NCI-H1694 (cell line): Measurements from ENCODE around the gene NREP.

Source experiments
- DNase-seq: peaks from one replicate; lab custom pipeline; 2025; lab: John Stamatoyannopoulos, UW

NREP gene

DNA sequence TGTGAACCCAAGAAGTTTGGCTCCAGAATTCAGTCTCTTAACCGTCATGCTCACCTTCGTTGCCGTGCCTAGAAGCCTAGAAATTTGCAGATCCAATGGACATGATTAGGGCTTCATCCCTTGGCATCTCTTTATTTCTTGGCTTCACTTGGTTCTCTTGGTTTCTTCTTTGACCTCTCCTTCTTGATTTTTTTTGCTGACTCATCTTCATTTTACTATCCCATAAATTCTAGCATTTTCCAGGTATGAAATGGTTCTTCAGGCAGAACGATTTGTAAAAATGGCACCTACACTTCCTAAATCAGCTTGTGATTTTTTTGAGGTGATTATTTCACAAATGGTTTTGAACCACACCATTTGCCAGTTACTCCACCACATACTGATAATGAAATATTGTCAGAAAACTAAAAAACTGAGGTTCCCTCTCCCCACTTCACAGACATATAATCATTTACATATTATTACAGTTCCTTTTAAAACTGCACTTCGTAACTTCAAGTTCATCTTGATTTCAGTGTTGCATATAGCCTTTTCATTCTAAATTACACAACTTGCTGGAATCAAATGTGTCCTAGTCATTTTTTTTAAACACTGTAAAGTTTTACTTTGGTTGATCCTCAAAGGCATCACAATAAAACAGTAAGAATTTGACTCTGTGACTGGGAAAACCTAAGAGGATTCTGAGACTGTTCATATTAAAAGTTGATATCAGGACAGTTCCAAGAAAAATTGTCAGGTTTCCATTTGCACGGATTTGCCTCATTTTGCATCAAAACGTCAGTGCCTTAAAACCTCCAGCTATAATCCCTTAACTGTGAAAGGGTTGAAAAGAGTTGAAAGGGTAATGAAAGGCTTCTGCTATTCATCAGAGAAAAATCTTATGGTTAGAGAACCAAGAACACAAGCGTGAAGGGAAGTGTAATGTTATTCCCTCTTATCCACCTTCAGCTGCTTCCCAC is 8.9 kb upstream of the NREP start:
- DNase-seq, result no peak

DNA sequence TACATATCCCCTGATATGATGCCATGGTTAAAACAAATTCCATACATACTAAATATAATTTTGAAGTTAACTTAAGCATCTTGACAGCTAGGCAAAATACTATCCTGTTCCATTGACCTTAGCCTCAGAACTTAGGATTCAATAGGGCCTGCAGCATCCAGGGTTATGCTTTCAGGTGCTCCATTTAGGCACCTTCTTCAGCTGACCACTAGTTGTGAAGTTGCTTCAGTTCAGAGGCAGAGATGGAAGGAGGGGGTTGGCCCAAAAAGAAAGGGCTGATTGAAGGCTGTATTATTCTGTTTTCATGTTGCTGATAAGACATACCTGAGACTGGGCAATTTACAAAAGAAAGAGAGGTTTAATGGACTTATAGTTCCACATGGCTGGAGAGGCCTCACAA is 7.0 kb upstream of the NREP start:
- DNase-seq, result no peak

DNA sequence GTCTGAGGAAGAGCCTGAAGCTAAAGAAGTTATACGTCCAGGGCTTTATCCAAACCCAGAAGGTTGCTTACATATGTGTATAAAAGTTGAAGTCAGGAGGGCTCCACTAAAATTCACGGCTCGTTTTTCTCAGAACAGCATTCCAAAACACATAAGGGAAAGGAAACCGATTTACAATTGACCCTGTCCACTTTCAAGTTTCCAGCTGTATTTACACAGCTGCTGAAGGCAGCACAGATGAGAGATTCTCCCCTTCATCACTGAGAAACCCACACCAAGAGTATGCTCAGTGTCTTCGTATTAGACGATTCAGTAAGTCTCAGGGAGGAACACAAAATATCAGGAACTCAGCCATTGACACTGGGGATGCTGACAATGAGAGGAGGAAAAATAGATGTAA is 5.9 kb upstream of the NREP start:
- DNase-seq, result no peak

DNA sequence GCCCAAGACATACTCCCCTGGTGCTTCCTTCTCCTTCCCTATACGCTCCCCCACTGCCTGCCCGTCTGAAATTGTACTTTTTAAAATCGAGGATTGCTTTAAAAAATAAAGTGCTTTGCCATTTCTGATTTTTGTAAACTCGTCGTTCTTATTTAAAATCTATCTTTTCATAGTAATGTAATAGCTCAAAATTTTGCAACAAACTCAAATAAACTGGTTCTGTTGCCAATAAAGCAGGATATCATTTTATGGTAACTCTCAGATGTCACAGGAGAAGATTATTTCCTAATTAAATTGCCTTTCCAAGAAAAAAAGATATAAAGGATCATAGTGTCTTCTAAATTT is 1.3 kb upstream of the NREP start:
- DNase-seq, result no peak

DNA sequence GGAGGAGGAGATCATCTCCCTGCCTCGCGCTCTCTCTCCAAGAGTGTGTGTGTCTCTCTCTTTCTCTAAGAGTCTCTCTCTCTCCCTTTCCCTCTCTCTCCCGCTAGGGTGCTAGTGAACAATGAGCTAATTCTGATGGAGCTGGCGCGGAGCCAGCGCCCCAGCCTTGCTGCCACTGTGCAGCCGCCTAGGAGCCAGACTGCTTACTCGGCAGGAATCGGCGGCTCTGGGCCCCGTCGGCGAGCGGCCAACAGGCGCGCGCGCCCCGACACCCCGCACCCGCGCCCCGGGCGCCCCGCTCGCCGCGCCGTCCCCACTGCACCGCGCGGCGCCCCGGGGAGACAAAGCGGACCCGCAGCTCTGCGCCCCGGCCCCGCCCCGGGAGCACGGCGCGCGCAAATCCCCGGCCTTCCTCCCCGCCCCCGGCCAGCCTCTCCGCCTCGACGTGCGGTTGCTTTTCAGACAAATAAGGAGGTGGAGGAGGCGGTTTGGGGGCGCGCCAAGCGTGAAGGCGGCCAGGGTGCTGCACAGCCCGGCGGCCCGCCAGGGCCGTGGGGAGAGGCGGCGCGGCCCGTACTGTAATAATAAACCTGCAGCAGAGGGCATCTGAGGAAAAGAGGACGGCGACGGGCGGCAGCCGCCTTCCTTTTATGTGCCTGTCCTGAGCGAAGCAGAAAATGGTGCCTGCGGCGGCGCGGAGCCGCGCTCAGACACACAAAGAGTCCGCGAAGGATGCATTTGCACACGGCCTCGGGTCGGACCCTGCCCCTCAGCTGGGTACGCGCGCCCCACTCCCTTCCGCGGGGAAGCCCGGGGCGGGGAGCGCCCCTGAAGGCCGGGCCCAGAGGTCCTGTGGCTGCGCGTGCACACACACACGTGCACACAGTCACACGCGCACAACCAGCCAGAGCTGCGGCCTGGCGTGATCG is 625 bp upstream of the NREP start:
- peak; percentile 87 for DNase-seq

DNA sequence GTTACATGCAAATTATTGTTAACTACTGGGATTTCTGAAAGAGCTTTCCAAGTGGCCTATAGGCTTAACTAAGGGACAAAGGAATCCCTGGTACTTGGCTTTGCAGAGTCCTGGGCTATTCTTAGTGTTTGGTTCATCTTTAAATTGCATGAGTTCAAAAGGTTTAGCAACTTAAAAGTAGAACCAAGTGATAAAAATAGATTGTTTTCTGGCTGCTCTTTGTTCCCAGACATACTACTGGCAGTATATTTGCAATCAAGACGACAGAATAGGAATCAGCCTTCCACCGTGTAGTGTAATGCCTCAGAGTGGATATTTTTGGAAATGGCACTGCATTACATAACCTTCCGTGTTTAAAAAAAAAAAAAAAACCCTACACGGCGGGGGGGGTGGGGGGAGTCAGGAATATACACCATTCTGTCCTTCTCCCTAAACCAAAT is 1.0 kb downstream of the NREP start:
- peak; percentile 47 for DNase-seq

DNA sequence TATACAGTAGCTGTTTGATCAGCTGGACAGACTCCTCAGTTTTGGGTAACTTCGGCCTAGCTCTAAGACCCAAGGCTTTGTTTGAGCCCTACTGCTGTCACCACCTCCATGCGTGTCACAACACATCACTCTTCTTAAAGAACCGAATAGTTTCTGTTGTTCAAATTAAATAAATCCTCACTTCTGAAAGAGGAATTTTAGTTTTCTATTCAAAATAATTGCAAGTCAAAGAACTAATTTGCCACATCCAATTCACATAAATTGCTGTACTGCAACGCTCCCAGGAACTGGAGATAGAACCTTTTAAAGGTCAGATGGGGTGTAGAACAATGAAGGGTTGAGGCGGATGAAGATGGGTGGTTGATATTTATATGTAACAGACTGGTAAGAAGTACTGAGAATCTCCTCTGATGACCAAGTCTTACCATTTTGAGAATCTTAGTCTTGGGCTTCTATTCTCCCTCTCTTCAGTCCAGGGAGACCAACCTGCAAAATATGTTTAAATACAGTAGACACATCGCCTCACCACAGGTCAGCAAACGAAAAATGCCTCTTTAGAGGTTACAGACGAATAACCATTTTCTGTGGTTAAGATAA is 1.6 kb downstream of the NREP start:
- DNase-seq, result no peak

DNA sequence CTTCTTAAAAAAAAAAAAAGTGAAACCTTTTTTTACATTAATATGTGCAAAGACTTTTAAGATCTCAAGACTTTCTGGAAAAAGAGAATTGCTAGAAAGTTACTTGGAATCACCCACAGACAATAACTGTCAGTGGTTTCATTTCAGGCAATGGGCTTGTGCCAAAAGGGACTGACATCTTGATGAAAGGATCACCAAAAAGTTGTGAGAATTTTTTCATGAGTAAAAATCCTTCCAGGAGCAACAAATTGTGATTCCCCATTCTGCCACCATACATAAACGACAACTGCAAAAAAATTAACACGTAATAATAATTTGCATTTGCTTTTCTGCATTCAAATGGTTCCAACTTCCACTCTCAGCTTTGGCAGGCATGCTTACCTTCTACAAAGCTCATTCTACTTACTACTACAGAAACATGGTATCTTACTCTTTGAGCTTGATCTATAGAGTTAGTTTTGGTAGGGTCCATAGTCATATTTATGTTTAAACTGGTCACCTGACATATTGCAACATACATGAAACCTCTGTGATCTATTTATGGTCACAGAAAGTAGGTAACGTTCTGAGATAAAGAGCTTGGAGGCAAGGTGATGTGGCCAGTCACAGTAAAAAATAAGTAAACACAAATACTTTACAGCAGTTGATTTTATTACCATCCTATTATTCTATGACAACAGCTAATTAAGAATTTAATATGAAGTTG is 3.0 kb downstream of the NREP start:
- DNase-seq, result no peak

DNA sequence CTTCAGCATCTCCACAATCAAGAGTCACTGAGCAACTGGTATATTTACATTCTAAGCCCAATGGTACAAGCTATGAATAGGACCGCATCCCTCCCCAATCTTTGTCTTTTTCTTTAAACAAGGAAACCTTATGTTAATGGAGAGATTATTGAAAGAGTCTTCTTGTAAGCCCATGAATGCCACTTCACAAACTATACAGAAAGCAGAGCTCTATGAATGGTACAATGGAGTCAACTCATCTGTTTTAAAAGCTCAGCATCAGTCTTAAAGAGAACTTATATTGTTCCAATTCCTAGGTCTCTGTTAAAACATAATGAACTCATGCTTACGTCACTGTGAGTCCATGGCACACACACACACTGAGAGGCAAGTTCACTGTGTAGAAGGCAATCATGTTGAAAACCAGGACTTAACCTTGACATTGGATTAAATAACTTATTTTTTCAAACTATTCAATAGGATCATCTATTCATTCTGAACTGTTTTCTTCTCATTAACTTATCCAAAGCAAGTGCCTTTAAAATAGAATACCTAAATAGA is 4.5 kb downstream of the NREP start:
- no peak for DNase-seq

DNA sequence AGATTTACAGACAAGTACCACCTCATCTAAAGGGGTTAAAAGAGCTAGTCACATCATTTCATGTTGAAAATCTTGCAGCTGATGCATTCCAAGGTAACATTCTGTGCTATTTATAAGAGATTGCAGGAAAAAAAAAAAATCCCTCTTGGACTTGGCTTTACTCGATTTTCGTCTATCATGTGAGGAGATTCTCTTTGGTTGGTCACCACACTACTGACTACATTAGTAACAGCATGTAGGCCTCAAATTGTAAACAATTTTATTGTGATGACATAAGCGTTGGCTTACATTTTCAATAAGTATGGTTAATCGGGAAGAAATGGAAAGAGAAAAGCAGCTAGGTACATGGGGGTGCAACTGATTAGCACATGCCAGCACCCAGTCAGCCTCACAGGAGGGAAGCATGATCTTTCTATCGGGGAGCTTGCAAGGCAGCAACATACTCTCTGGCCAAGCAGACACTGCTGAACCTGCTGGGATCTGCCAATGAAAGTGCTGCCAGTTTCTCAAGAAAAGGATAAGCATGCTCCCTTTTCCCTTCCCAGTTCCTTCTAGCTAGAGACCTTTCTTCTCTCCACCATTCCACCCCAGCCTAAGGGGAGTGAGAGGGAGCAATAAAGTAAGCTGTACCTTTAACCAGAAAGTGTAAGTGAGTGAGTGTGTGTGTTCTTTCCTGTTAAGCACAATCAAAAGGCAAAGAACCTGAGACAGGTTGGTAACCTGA is 7.5 kb downstream of the NREP start:
- no peak for DNase-seq

DNA sequence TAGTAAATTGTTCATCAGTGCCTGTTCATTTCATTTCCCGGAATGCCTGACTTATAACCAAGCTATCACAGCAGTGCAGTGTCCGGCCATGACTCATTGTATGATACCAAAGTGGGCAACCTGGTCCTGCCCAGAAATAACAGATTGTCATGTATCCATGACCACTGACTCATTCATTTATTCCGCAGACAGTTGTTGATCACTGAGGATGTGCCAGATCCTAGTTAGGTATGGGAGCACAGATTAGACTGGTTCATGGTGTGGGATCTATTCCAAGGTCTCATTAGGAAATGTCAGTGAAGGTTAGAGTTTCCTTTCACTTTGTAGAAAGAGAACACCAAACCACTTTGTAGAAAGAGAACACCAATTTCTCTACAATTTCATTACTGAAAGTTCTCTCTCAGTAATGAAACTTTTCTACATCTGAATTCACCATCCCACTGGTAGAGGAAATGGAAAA is 8.7 kb downstream of the NREP start:
- DNase-seq, result no peak

DNA sequence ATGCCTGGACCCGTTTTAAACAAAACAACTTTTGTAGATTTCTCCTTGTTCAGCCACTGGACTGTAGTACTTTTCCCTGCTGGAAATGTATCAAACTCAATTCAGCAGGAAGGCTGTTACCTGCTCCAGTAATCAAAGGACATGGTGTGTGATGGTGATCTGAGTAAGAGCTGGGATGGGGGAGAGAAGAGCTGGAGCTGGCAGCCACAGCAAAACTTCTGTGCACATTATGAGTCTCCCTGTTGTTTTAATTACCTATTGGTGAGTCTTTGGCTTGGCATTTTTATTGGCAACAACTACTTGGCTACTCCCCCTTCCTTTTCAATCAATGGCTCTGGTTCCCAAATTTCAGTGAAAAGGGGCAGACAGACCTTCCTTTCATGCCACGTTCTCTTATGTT is 9.7 kb downstream of the NREP start:
- no peak for DNase-seq

DNA sequence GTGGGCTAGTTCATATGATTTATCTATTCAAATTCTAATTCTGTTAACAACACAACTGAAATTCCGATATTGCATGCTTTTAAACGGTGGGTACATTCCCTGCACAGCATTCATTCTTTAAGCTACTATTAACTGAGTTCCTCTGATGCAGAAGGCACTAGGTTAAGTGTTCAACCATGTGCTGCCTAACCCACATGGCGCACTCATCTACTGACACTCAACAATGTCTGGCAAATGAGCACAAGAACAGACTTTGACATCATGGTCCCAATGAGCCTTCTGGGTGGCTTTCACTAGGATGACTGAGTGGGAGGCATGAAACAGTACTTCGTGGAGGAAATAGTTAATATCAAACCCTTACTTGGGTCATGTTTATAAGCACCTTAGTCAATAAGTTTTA is 10.2 kb downstream of the NREP start:
- DNase-seq, result no peak

DNA sequence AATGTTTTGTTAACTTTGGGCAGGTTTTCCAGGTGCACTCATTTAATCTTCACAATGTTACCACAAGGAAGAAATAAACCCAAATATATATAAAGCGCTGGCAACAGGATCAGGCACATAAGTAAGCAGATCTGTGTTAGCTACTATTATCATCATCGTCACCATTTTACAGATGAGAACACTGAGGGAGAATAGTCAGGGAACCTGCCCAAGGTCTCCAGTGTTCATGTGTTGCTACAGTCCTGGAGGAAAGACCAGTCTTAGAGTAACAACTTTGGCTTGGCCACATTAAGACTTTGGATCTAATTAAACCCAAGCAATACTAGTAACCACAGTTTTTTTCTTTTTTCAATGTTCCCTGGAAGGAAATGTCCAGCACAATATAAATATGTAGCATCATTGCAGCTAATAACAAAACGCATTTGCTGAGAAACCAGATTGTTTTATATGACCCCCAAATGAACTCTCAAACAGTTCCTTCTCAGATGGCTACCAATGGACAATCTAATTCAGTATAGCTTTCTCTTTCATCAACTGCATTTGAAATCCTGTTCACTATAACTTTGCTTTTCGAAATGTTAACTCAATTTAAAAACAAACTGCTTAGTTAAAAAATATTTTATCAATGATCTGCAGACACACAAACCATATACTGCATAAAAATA is 11.8 kb downstream of the NREP start:
- no peak for DNase-seq

DNA sequence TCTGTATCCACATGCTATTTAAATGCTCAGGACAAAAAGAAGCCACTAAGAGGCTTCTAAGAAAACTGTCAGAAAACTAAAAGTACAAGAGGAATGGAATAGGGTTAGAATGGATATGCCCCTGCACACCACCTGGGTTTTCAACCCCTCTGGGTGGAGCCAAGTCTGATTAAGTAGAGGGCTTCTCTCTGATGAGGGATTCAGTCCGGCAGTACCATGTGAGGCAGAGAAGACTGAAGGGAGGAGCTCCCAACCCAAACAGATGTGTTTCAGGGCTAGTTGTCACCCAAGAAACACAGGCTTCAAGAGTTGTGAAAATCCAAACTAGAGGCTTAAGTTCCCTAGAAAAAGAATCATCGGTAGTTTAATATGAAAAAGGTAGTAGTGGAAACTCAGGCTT is 12.5 kb downstream of the NREP start:
- DNase-seq, result no peak

DNA sequence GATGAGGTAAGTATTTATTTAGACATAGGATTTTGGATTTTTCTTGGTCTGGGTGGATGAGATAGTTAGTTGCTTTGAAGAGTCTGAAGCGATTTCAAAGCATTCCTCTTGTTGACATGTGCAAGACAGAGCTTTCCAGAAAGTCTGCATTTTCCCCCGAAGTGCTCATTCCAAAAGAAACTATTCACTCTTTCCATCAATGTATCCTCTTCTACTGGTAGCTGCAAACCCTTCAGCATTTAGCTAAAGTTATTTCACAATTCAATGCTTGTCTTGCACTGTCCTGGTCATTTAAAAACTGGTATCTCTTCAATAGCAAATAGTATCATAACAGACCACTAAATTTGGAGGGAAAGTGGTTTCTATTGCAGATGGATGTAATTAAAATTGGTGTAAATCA is 13.0 kb downstream of the NREP start:
- no peak for DNase-seq

DNA sequence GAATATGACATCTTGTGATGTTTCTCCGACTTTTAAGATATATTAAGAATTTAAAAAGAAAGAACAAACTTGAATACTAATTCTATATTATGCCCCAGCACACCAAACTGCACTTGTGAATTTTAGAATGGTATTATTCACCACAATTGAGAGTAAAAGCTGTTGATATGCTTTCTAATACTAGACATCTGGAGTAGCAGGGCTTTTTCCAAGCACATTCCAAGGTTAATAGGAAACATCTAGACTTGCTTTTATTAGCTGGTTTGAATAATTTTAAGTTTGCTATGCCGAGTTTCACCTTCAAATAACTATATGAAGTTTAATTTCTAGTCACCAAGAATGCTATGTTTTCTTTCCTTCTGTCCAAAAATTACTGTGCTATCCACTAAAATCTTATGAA is 13.5 kb downstream of the NREP start:
- no peak for DNase-seq

DNA sequence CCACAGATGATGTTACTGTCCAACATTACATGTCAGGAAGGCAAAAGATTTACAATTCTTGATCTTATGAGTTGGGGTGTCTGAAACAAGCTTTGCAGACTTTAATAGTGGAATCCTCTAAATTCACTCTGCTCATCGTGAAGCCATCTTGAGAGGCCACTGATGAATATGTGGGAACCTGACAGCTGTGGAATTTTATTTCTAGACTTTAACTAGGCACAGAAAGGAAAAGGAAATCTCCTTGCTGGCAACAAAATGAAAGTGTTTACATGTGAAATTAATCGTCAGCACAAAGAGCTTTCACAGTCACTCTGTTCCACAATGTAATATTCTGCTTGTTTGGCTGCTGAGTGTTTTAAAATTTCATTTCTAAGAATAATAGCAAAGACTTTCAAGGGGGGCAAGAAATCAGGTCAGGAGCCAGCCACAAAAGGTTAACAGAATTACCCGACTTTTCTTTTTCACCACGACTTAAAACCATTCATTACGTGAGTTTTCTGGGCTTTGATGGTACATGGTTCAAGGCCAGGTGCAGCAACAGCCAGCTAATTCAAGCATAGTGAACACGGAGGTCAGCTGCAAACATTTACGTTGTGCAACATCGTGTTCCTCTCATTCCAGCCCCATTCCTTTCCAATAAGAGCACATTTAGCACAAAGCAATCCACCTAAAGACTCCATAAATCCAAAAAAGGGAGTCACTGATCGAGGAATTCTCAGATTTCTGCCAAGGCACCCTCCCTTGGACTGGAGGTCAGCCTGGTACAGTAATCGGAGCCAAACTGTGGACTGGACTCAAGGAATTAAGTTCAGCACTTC is 14.6 kb downstream of the NREP start:
- DNase-seq, result no peak

DNA sequence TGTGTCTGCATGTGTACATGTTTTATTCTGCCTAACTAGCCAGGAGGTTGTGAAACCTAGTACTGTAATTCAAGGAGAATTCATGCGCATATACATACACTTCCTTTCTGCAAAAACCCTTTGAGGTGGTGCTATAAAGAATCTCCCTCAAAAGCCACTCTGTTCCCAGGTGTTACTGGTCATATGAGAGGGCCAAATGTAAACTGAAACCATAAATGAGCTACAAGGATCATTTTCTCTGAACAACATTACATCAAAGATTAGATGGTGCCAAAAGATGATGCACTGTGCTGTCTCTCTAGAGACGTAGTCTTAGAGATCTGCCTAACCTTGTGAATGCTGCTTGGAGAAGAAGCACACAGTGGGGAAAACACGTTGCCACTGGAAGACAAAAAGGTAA is 15.7 kb downstream of the NREP start:
- no peak for DNase-seq

DNA sequence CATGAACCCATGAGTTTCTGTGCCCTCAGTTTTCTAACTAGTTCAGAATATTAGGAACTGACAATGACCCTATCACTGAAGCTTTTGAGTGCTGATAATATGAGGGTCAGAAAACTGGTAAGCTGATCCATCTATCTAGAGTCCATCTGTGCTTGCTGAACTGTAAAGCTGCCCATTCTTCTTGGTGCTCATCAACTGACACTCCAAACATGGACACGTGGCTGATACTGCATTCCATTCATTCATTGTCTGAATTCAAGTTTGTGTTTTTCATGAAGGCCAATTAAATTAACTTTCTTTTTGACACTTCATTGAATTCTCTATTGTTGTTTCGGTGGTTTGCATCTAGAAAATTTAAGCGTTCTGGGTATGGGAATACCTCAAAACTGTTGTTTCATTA is 17.6 kb downstream of the NREP start:
- no peak for DNase-seq
